GM10266 (cell line): Measurements from ENCODE around the gene DIPK1B.

ENCODE experiments used
- DNase-seq: peaks from one replicate; pipeline ENCODE4 v3.0.0; 2012; ENCODE audit errors: extremely low spot score
- TF ChIP-seq, protein P1 (sequence below): IDR thresholded peaks from 2 replicates; pipeline ENCODE4 v1.5.1; 2012; ENCODE audit warnings: mild to moderate bottlenecking, low read depth; ENCODE audit not compliant: control insufficient read depth, insufficient read depth; ENCODE audit errors: missing control alignments

The DIPK1B gene

DNA sequence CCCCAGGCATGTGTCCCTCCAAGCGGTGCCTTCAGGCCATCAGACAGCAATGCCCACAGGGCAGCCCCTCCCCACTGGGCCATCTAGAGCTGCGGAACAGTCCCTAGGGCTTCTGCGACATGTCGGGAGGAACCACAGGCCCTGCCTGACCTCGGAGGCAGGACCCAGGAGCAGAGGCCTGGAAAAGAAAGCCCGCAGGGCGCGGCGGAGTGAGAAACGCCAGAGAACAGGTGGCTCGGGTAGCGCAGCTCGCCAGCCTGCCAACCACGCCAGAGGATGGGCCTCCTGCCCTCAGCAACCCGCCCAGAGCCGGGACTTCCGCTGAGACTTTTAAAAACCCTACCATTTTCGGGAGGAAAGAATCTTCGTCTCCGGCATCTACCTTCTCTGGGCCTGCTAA is 45.0 kb downstream of the DIPK1B start:
- TF ChIP-seq, protein P1, sequence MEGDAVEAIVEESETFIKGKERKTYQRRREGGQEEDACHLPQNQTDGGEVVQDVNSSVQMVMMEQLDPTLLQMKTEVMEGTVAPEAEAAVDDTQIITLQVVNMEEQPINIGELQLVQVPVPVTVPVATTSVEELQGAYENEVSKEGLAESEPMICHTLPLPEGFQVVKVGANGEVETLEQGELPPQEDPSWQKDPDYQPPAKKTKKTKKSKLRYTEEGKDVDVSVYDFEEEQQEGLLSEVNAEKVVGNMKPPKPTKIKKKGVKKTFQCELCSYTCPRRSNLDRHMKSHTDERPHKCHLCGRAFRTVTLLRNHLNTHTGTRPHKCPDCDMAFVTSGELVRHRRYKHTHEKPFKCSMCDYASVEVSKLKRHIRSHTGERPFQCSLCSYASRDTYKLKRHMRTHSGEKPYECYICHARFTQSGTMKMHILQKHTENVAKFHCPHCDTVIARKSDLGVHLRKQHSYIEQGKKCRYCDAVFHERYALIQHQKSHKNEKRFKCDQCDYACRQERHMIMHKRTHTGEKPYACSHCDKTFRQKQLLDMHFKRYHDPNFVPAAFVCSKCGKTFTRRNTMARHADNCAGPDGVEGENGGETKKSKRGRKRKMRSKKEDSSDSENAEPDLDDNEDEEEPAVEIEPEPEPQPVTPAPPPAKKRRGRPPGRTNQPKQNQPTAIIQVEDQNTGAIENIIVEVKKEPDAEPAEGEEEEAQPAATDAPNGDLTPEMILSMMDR: no peak
- DNase-seq: no peak

DNA sequence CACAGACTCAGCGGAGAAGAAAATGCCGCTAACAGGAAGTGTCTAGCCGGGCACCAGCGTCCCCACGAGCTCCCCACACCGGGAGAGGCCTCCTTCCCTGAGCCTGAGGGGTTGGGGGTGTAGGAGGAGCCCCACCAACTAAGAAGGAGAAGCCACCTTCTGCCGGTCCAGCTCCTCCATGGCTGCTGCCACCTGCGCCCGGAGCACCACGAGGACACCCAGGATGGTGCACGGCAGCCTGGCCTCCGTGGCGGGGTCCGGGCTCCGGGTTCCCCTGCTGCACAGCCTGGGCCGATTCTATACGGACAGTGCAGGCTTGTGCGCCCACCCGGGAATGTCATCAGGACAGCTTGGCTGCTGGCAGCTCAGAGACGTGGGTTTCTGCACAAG is 45.4 kb downstream of the DIPK1B start:
- TF ChIP-seq, protein P1: no peak
- DNase-seq: no peak

DNA sequence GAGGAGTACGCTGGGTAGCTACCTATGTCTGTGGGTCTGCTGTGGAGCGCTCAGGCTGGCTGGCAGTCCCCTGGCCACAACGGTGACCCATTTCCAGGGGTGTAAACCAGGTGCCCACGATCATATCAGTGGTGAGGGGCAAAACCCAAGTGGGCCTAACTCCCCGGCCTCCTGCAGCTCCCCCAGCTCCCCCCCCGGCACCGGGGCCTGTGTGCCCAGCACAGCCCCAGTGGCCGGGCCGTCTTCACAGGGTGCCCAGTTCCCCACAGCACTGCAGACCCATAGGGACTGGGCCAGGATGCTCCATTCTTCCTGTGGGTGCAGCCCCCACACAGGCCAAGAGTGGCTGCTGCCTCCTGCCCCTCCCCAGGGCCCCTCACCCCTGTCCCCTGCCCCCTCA is 46.6 kb downstream of the DIPK1B start:
- no peak for DNase-seq
- TF ChIP-seq, protein P1: no peak

DNA sequence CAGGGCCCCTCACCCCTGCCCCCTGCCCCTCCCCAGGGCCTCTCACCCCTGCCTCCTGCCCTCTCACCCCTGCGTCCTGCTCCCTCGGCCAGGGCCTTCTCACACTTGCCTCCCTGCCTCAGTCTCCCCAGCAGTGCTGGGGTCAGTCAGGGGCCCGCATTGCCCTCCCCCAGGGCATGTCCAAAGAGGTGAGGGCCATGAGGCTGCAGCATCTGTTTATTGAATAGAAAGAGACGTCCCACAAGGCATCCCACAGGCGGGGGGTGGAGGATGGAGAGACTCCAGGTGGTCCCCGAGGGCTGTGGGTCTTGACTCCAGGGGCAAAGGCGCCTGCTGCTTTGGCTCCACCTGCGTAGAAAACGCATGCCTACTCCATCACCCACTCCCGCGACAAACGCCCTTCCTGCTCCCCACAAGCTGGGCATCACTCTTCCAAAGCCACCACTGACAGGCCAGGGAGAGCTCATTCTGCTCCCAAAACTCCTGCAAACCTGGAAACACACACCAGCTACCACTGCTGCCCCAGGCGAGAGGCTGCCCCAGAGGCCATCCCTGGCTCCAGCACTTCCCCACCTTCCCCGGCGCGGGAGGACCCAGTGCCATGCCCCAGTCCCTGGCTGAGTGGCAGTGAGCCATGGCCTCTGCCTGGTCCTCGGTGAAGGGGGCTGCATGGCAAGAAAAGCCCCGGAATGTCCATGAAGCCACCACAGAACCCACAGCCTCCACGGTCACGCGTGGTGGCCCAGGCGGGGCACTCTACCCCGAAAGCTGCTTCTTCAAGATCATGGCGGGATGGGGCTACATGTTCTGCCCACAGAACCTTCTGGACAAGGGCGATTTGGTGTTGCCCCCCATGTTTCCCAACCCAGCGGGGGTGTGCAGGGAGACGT is 47.3 kb downstream of the DIPK1B start:
- DNase-seq: no peak
- TF ChIP-seq, protein P1: no peak

DNA sequence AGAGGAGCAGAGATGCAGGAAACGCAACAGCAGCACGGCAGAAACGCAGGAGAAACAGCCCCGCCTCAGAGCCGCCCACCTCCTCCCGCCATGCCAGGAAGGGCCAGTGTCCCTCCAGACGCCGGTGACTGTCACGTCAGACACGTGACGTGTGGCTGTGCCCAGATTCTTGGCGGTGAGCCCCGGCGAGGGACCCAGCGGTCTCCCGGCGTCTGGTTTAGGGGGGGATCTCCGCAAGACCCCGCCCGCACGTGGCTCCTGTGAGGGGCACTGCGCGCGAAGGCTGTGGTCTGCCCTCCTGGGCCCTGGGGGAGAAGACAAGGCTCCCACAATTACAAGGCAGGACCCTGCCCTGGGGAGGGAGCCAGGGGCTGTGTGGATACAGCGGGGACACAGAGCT is 48.1 kb downstream of the DIPK1B start:
- TF ChIP-seq, protein P1: no peak
- no peak for DNase-seq

DNA sequence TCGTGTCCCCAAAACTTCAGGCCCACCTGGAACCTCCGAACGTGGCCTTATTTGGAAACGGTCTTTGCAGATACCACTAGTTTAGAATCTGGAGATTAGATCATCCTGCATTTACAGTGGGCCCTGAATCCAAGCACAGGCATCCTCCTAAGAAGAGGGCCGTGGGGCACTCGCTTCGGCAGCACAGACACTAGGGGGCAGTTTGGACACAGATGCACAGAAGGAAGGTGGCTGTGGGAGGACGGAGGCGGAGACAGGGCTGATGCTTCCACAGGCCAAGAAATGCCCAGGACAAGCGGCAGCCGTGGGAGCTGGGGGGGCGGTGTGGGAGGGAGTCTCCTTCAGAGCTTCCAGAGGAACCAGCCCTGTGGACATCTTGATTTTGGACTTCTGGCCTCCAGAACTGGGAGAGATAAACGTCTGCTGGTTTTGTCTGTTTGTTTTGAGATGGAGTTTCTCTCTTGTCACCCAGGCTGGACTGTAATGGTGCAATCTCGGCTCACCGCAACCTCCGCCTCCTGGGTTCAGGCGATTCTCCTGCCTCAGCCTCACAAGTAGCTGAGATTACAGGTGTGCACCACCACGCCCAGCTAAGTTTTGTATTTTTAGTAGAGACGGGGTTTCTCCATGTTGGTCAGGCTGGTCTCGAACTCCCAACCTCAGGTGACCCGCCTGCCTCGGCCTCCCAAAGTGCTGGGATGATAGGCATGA is 48.6 kb downstream of the DIPK1B start:
- TF ChIP-seq, protein P1: peak; percentile 77
- DNase-seq: peak; percentile 68

DNA sequence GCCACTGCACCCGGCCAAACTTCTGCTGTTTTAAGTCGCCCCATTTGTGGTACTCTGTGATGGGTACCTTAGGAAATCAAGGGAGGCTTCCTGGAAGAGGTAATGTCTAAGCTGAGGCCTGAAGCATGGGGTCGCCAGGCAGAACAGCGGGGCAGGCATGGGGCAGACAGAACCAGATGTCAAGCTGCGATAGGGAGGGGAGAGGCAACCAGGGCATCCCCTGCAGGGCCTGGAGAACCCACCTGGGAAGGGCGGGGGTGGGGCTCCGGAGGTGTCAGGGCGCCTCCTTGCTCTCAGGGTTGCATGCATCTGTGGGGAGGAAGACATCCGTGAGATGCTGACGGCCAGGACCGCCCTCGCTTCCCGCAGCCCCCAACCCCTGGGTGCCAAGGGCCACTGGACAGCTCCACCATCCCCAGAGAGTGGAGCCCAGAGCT is 49.2 kb downstream of the DIPK1B start:
- TF ChIP-seq, protein P1: no peak
- no peak for DNase-seq
